H9 (cell line): ENCODE results near the gene DOCK10. TPM values are rescaled to one million over a fixed set of nuclear protein-coding genes. Genes with fewer than 3 reads are reported as not detected.

Source experiments
- DNase-seq: peaks from one replicate; pipeline ENCODE4 v3.0.0-alpha.2; 2017
- H2AFZ ChIP-seq: one replicate; pipeline ENCODE4 v1.6.1; 2013; ENCODE audit warnings: mild to moderate bottlenecking, low read length, control low read depth, moderate library complexity
- H2AK5ac ChIP-seq: 2 replicates; pipeline ENCODE4 v1.6.1; 2013; ENCODE audit warnings: low read length, control low read depth, mixed read lengths; ENCODE audit not compliant: insufficient read length
- H2BK120ac ChIP-seq: one replicate; pipeline ENCODE4 v1.6.1; 2013; ENCODE audit warnings: low read depth, mild to moderate bottlenecking, low read length, control low read depth, inconsistent platforms; ENCODE audit not compliant: poor library complexity, severe bottlenecking
- H2BK12ac ChIP-seq: 2 replicates; pipeline ENCODE4 v1.6.1; 2013; ENCODE audit warnings: low read length, control low read depth, mixed read lengths, low read depth; ENCODE audit not compliant: insufficient read length
- H2BK15ac ChIP-seq: 2 replicates; pipeline ENCODE4 v1.6.1; 2013; ENCODE audit warnings: low read depth, low read length, control low read depth
- H2BK20ac ChIP-seq: one replicate; pipeline ENCODE4 v1.6.1; 2013; ENCODE audit warnings: low read depth, mild to moderate bottlenecking, low read length, control low read depth, inconsistent platforms; ENCODE audit not compliant: poor library complexity, severe bottlenecking
- H2BK5ac ChIP-seq: 2 replicates; pipeline ENCODE4 v1.6.1; 2013; ENCODE audit warnings: low read length, control low read depth, mixed read lengths; ENCODE audit not compliant: insufficient read length
- H3K14ac ChIP-seq: 2 replicates; pipeline ENCODE4 v1.6.1; 2013; ENCODE audit warnings: low read length, control low read depth; ENCODE audit not compliant: insufficient read depth
- H3K18ac ChIP-seq: 2 replicates; pipeline ENCODE4 v1.6.1; 2013; ENCODE audit warnings: low read depth, mild to moderate bottlenecking, mixed read lengths, low read length, control low read depth; ENCODE audit not compliant: insufficient read length
- H3K23ac ChIP-seq: 2 replicates; pipeline ENCODE4 v1.6.1; 2013; ENCODE audit warnings: low read length, control low read depth, mixed read lengths, low read depth; ENCODE audit not compliant: insufficient read length
- H3K23me2 ChIP-seq: 2 replicates; pipeline ENCODE4 v1.6.1; 2013; ENCODE audit warnings: low read depth, mild to moderate bottlenecking, mixed read lengths, low read length, control low read depth; ENCODE audit not compliant: insufficient read length, poor library complexity, severe bottlenecking
- H3K27ac ChIP-seq: 2 replicates; pipeline ENCODE4 v1.5.1; 2013; ENCODE audit warnings: low read length, control low read depth, mixed read lengths, low read depth; ENCODE audit not compliant: insufficient read length
- H3K27me3 ChIP-seq: 2 replicates; pipeline ENCODE4 v1.6.1; 2013; ENCODE audit warnings: low read length, control low read depth, inconsistent platforms; ENCODE audit not compliant: insufficient read depth
- H3K4ac ChIP-seq: 2 replicates; pipeline ENCODE4 v1.6.1; 2013; ENCODE audit warnings: low read depth, mild to moderate bottlenecking, control low read depth, inconsistent platforms, low read length, moderate library complexity
- H3K4me1 ChIP-seq: 2 replicates; pipeline ENCODE4 v1.6.1; 2013; ENCODE audit warnings: low read length, control low read depth, inconsistent platforms; ENCODE audit not compliant: insufficient read depth
- H3K4me2 ChIP-seq: 2 replicates; pipeline ENCODE4 v1.6.1; 2013; ENCODE audit warnings: low read length, control low read depth, mixed read lengths; ENCODE audit not compliant: insufficient read length, insufficient read depth
- H3K56ac ChIP-seq: 2 replicates; pipeline ENCODE4 v1.6.1; 2013; ENCODE audit warnings: low read depth, mild to moderate bottlenecking, mixed read lengths, low read length, control low read depth; ENCODE audit not compliant: insufficient read length
- H3K79me1 ChIP-seq: 2 replicates; pipeline ENCODE4 v1.6.1; 2013; ENCODE audit warnings: low read depth, mild to moderate bottlenecking, moderate library complexity, low read length, control low read depth, inconsistent platforms; ENCODE audit not compliant: insufficient read depth, poor library complexity, severe bottlenecking
- H3K79me2 ChIP-seq: 2 replicates; pipeline ENCODE4 v1.6.1; 2013; ENCODE audit warnings: low read length, control low read depth, inconsistent platforms; ENCODE audit not compliant: insufficient read depth
- H3K9ac ChIP-seq: 2 replicates; pipeline ENCODE4 v1.6.1; 2013; ENCODE audit warnings: low read length, control low read depth, mixed read lengths; ENCODE audit not compliant: insufficient read length; ENCODE audit errors: extremely low read depth
- H3K9me3 ChIP-seq: one replicate; pipeline ENCODE4 v1.6.1; 2013; ENCODE audit warnings: low read depth, low read length, inconsistent platforms; ENCODE audit not compliant: control insufficient read depth
- H3T11ph ChIP-seq: one replicate; pipeline ENCODE4 v1.6.1; 2013; ENCODE audit warnings: mild to moderate bottlenecking, low read length, control low read depth, inconsistent platforms
- H4K20me1 ChIP-seq: one replicate; pipeline ENCODE4 v1.6.1; 2013; ENCODE audit not compliant: control insufficient read depth, insufficient read length, insufficient read depth
- H4K5ac ChIP-seq: 2 replicates; pipeline ENCODE4 v1.6.1; 2013; ENCODE audit warnings: low read depth, mild to moderate bottlenecking, mixed read lengths, low read length, control low read depth; ENCODE audit not compliant: insufficient read length
- H4K8ac ChIP-seq: replicated peaks from 2 replicates; pipeline ENCODE4 v1.6.1; 2013; ENCODE audit warnings: low read length, control low read depth, mixed read lengths, low read depth; ENCODE audit not compliant: insufficient read length
- H4K91ac ChIP-seq: 2 replicates; pipeline ENCODE4 v1.6.1; 2013; ENCODE audit warnings: low read depth, mild to moderate bottlenecking, moderate library complexity, mixed read lengths, low read length, control low read depth; ENCODE audit not compliant: insufficient read length
- H3K27ac Mint-ChIP-seq, 3 experiments: 2 replicates in 2 of 3; 3 replicates in 1 of 3; pipeline ENCODE4 v1.8.0; 2020 to 2021; ENCODE audit warnings: mixed read lengths in 3 of 3, mild to moderate bottlenecking in 1 of 3, moderate library complexity in 1 of 3
- H3K27me3 Mint-ChIP-seq: 2 replicates; pipeline ENCODE4 v1.8.0; 2021; ENCODE audit warnings: low read depth, mild to moderate bottlenecking, moderate library complexity, mixed read lengths
- H3K36me3 Mint-ChIP-seq, 3 experiments: 2 replicates in 2 of 3; 3 replicates in 1 of 3; pipeline ENCODE4 v1.8.0; 2020 to 2021; ENCODE audit warnings: low read depth in 3 of 3, mixed read lengths in 3 of 3; ENCODE audit not compliant: insufficient read depth in 1 of 3
- H3K4me1 Mint-ChIP-seq, 2 experiments: 2 replicates each; pipeline ENCODE4 v1.8.0; 2020; ENCODE audit warnings: mixed read lengths in 2 of 2
- H3K4me3 Mint-ChIP-seq, 2 experiments: 2 replicates in 1 of 2; 3 replicates in 1 of 2; pipeline ENCODE4 v1.8.0; 2020 to 2021; ENCODE audit warnings: mild to moderate bottlenecking in 2 of 2, mixed read lengths in 2 of 2, moderate library complexity in 1 of 2
- H3K9me3 Mint-ChIP-seq, 2 experiments: 2 replicates in 1 of 2; 3 replicates in 1 of 2; pipeline ENCODE4 v1.8.0; 2020; ENCODE audit warnings: mild to moderate bottlenecking in 2 of 2, mixed read lengths in 2 of 2, moderate library complexity in 1 of 2
- CTCF ChIP-seq: fragments of 200-600 bp; sonication (generic); conservative IDR thresholded peaks from 3 replicates; pipeline ENCODE4 v1.8.0; 2021; ENCODE audit warnings: antibody characterized with exemption, mild to moderate bottlenecking
- WGBS: extraction: QIAGEN DNeasy Blood & Tissue Kit; methylation state at CpG from one replicate; pipeline ENCODE4 v1.1.7; 2013; ENCODE audit warnings: missing lambda C conversion rate, low lambda C conversion rate, mixed read lengths; ENCODE audit not compliant: insufficient read length; ENCODE audit errors: extremely low coverage; 5-methylcytosine and 5-hydroxymethylcytosine counted together
- total RNA-seq: library from RNA; stranded (reverse); gene quantifications from 2 replicates; pipeline ENCODE4 v1.2.1, GENCODE V29; 2021

The DOCK10 gene
- total RNA-seq, 1 experiment from 2014 or later, result 0.79 TPM

GRCh38 chr2:225040856-225041206 is 1.4 kb downstream of the DOCK10 start:
- DNase-seq, result no peak
- H3K4me2 ChIP-seq, result peak overlapping the region; percentile 61
- Mint-ChIP-seq H3K36me3 (no peaks in the 10 kb centered on the region), H3K9me3 (no peaks in the 10 kb centered on the region; a peak in 1 of 5 replicates), H3K4me3 (peak overlapping the region; percentile 58 to 82; a peak in 3 of 5 replicates), H3K4me1 (peaks cover 11 to 13% of the 10 kb centered on the region in 2 experiments), H3K27ac (no peak overlapping the region), H3K27me3 (peaks cover 73% of the 10 kb centered on the region)
- peaks cover 24% of the 10 kb centered on the region; the same call in 1 of the 2 replicates for H3K27me3 ChIP-seq
- no peak overlapping the region for H3K4ac ChIP-seq
- H3K79me2 ChIP-seq, result no peaks in the 10 kb centered on the region
- H3T11ph ChIP-seq, result no peak overlapping the region
- H4K8ac ChIP-seq, result no peak overlapping the region
- H3K4me1 ChIP-seq, result no peaks in the 10 kb centered on the region
- no peak overlapping the region for H3K27ac ChIP-seq
- no peak overlapping the region for H3K18ac ChIP-seq
- H2BK20ac ChIP-seq, result no peak overlapping the region
- no peak for TF ChIP-seq CTCF
- H4K91ac ChIP-seq, result no peak overlapping the region
- no peak overlapping the region for H3K56ac ChIP-seq
- no peak overlapping the region for H3K23ac ChIP-seq
- no peak overlapping the region for H2AK5ac ChIP-seq
- no peak overlapping the region for H2BK5ac ChIP-seq
- no peaks in the 10 kb centered on the region for H3K79me1 ChIP-seq
- no peak overlapping the region for H2BK120ac ChIP-seq
- no peak overlapping the region for H2AFZ ChIP-seq
- peaks cover 14% of the 10 kb centered on the region for H3K23me2 ChIP-seq
- H3K9ac ChIP-seq, result no peak overlapping the region
- no peak overlapping the region for H2BK12ac ChIP-seq
- WGBS, result no CpG with 5 or more reads among the region's 9 CpGs
- no peaks in the 10 kb centered on the region for H4K20me1 ChIP-seq
- H4K5ac ChIP-seq, result no peak overlapping the region
- H3K9me3 ChIP-seq, result no peaks in the 10 kb centered on the region
- no peak overlapping the region for H3K14ac ChIP-seq
- H2BK15ac ChIP-seq, result no peak overlapping the region
